ENCODE data around the gene ADGRV1.

ADGRV1 gene

GRCh38 chr5:91123291-91123690 is 564.7 kb downstream of the ADGRV1 start:
- DNase-seq: no peak

DNA sequence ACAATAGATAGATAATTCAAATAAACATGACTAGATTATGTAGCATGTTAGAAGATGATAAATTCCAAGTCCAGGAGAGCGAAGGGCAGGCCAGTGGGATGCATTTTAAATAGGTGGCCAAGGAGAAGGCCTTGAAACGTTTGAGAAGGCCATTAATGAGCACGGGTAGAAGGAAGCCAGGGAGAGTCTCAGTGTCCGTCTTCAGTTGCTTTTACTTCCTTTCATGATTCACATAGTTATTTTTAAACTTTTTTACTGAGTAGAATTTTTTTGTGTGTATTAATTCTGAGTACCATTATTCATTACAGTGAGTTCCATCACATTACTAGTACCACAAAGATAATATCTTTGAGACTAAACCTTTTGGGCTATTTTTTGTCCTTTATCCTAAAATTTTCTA is 565.3 kb downstream of the ADGRV1 start:
- no peak for DNase-seq

- no peak for DNase-seq
Observed at GRCh38 chr5:91125916-91126315, 567.3 kb downstream of the ADGRV1 start.

DNA sequence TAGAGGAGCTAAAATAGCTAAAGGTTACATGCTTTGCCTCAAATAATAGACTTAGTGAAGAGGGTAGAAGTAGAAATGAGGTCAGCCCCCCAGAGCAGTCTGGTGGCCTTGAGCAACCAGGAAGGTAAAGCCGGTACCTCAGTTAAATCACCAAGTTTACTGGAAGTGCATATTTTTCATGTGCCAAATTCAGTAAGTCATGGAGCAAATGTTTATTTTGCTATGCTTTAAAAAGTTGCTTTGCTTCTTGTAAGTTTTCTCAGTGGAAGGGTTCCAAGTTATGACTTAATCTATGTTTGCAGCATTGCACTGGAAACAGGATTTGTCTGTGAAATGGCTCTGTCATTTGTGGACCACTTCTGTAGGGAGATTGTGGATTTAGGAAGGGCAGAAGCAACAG is 567.9 kb downstream of the ADGRV1 start:
- no peak for DNase-seq

DNA sequence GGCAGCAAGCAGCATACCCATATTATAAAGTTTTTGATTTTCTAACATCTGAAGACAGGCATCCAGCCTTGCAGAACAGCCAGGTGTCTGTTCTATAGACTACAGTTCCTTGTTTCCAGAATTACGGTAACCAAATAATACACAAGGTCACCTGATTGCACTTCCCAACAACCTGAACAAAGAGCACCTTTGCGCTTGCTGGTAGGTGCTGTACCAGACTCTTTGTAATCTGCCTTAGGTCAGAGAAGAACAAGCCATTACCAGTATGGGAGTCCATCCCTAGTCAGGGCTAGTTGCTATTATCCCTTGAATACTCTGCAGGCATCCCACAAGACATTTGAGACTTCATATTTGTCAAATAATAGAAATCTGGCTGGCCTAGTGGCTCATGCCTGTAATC is 568.3 kb downstream of the ADGRV1 start:
- no peak for DNase-seq

DNA sequence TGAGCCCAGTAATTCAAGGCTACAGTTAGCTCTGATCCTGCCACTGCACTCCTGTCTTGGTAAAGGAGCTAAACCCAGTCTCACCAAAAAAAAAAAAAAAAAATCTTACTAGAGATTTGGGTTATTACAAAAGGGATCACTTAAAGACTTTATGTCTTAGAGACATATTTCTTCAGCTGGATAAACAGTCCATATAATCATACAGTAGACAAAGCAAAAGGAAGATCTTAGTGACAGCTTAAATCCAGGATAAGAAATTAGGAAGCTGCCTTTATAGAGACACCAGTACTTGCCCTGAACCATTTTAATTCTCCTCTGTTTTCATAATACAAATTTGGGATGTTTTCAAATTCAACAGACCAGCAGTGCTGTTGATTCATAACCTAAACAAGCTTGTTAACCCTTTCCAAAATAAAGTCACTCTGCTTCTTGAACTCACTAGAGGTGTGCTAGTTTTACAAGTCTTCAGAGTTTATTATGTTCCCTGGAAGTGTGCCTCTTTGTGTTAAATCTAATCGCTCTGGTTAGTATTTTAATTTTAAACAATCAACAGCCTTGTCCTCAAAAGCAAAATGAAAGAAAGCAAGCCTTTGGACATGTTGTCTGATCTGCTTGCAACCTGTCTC is 569.0 kb downstream of the ADGRV1 start:
- no peak for DNase-seq

DNA sequence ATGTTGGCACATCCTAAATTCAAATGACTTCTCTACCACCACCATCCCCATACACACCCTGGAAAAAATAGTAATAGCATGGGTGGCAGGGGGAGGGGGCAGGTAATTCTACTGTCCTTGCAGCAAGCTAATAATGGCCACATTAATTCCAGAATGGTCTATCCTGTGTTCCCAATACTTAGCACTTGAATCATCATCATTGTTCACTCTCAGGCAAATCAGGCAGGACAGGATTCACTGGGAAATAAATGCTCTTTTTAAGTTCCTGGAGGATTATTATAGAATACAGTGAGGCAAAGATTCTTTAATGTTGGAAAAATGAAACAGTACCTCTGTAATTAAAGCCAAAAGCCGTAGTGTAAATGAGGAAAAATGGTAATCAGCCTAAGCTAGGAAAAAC is 570.0 kb downstream of the ADGRV1 start:
- DNase-seq: no peak

- DNase-seq: no peak
Observed at GRCh38 chr5:91129748-91130147, 571.2 kb downstream of the ADGRV1 start.

DNA sequence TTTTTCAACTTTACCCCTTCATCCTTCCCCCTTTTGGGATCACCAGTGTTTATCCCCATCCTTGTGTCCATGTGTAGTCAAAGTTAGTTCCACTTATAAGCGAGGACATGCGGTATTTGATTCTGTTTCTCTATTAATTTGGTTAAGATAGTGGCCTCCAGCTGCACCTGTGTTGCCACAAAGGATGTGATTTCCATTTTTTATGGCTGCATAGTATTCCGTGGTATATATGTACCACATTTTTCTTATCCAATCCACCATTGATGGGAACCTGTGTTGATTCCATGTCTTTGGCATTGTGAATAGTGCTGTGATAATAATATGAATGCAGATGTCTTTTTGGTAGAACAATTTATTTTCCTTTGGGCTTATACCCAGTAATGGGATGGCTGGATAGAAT is 572.2 kb downstream of the ADGRV1 start:
- no peak for DNase-seq

DNA sequence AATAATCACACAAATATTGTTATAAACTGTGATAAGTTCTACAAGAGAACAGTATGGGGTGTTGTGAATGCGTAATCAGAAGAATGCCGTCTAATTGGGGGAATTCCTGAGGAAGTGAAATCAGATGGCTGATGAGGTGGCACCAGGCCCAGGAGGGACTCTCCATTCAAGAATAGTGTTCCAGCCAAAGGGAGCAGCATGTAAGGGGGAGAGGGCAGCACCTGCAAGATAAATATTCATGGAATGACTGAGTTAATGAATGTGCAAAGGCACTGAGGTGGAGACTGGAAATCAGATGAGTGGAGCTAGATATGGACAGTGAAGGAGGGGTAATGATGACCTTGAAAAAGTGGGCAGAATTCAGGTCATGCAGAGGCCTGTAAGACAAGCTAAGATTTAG is 574.0 kb downstream of the ADGRV1 start:
- DNase-seq: no peak

DNA sequence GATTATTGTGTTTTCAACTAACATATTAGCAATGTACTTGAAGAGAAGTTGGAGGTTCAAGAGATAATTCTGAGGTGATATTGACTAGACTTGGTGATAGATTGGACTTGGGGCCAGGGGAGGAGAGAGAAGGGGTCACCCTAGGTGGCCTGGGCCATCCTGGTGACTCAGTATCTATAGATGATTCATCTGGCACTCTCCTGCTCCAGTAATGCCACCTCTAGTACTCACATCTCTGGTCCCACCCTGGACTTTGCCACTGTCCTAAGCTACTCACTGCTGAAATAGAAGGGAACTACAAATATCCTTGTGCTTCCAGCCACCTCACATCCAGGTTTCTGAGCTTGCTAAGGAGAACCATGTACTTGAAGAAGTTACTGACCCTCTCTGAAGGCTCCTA is 574.6 kb downstream of the ADGRV1 start:
- DNase-seq: no peak

DNA sequence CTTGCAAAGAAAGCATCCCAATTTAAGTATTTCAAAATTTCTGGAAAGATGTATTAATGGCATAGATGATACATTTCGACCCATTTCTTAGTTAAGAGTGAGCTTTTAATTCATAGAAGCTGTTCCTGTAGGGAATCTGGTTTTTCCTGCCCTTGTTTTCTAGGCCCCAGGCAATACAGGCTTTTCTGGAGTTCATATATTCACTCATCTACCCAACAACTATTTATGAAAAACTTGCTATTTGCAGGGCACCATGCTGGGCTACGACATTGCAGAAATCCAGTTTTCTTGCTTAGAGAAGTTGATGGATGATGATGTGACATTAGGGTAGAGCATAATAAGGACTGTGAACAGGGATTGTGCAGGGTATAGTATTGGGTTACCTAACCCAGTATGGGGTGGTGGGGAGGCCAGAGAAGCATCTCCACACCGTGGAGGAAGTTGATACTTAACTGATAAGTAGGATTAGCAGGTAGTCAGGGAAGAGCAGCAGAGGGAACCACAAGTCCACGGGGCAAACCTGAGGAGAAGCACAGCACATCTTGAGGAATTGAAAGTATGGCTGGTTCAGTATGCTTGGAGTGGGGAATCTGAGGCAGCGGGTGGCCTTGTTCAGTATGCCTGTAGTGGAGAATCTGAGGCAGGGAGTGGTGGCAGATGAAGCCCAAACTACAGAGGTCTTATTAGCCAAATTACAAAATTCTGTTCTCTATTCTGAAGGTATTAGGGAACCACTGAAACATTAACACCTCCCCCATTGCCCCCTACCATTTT is 577.1 kb downstream of the ADGRV1 start:
- DNase-seq: no peak

DNA sequence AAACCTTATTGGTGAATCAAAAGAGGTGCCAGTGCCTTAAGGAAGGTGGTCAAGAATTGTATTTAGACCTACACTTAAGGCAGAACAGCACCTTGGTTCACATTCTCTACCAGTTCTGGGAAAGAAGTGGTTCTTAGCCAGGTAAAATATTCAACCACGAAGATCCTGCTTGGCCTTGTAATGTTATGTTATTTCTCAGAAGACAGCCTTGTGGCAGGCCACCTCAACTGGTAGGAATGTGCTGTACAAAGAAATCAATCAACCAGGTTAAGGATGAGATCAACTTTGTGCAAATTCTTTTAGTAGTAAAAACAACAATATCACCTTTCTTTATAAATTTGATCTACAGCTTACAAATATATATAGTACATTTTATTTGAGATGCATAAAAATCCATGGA is 577.7 kb downstream of the ADGRV1 start:
- DNase-seq: no peak

DNA sequence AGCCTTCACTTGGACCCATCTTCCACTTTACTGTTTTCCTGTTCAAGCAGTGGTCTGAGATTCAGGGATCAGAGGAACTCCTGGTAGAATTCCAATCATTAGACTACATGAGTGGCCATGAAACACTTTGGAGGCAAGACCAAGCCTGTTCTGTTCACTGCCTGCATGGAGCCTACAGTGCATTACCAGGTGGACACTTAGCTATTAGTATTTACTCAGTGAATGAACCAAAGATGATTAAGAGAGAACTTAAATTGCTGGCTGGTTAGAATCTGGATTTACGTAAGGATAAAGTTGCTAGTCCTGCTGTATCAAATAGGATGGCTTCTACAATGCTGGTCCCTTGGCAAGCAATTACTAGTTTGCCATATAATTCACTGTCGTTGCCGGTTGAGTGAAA is 579.0 kb downstream of the ADGRV1 start:
- DNase-seq: no peak

- DNase-seq: no peak
Observed at GRCh38 chr5:91139572-91140200, 581.1 kb downstream of the ADGRV1 start.

DNA sequence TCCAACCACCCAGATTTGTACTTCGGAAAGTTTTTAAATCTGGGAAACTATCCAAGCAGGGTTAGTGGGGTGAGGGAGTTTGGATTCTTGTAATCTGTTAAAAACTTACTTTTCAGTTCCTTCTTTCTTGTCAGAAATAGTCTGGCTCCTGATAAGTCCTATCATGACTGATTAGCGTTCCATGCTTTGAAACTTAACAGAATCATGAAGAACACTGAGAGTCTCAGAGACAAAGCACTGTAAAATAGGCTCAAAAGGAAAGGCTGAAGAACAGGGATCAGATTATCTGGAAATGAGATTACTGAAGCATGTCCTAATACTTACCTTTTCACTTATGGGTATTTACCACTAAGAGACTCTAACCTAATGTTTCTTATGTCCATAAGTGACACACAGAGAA is 582.1 kb downstream of the ADGRV1 start:
- DNase-seq: no peak

DNA sequence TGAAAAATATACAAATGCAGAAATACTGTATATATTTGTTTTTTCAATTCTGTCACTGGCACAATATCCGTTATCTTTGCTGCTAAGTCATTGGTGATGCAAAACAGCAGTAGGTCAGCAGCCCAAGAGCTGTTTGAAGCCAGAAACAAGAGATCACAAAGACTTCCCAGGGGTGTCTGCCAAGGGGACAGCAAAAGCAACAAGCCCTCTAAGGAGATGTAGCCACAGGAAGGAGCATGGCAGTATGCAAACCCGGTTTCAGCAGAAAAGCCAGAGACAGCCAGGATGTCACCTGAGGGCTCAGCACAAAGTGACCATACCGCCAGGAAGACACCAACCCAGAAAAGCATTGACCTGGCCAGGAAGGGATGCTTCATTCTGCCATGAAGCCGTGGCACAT is 583.0 kb downstream of the ADGRV1 start:
- no peak for DNase-seq

DNA sequence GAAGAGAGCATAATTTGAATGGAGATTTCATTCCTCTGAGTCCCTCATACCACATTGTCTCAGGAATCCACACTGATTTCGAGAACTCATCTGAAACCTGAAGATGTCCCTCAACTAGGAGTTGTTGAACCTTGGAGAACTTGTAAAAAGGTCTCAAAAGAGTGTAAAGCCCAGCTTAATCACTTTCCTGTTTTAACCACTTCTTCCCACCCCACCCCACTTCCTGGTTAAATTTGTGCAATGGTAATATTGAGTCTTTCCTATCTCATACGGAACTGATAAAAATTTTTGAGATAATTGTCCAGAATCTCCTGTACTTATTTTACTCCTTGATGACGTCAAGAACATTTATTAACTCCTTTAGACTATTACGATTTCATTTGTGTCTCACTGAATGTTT is 583.8 kb downstream of the ADGRV1 start:
- DNase-seq: no peak

GRCh38 chr5:91142819-91143218 is 584.2 kb downstream of the ADGRV1 start:
- DNase-seq: no peak

GRCh38 chr5:91143840-91144239 is 585.2 kb downstream of the ADGRV1 start:
- no peak for DNase-seq

DNA sequence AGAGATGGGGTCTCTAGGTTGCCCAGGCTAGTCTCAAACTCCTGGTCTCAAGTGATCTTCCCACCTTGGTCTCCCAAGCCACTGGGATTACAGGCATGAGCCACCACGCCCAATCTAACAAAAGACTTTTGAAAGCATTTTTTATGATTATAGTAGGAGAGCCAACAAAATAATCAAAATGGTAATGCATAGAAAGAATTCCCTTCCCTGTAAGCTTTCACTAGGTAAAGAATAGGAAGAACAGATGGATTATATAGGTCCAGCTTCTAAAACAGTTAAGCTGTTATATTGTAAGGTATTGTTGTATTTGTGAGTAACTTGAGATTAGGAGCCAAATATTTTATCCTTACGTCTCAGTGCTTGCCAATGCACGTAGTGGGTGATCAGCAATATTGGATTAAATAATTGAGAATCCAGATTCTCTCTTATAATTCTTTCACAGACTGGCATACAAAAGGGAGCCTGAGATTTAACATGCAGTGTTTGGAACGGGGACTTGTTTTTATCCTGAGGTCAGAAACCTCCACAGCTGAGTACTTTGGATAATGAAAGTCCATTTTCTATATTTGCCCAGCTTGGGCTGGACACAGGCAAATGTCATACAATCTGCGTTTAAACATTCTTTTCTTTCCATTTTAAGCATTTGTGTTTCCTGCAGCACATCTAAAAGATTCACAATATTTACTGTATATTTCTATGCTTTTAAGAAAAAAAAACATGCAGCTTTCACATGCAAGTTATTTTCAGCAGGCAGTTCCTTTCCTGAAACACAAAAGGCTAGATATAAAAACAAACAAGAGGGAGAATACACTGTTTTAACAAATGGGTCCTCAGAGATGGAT is 586.1 kb downstream of the ADGRV1 start:
- no peak for DNase-seq

GRCh38 chr5:91145333-91145620 is 586.7 kb downstream of the ADGRV1 start:
- DNase-seq: no peak

DNA sequence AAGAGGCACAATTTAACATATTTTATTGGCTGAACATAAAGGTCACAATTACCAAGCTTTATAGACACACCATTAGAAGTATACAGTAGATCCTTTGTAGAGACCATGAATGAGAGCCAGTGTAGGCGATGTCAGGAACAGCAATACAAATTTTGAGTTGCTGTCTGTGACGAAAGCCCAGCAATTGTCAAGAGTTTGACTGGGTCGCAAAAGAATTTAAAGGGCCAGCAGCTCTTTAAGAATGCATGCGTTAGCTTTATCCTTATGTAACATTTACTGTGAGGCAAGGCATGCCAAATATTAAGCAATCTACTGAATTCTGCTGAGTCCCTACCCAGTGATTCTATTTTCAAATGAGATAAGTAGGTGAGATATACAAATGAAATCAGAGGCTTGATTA is 587.6 kb downstream of the ADGRV1 start:
- DNase-seq: no peak
